ENCODE data around the gene MTCH1.

- TF ChIP-seq CTCF (IDR thresholded peaks at IDR 0.05) (no peak), EZH2phosphoT487 (IDR thresholded peaks at IDR 0.05) (no peak)
Observed at GRCh38 chr6:36969988-36970891, 15.8 kb downstream of the MTCH1 start.
